HepG2 (cell line): ENCODE data around the gene PARD3. TPM values are rescaled to one million over a fixed set of nuclear protein-coding genes. Genes with fewer than 3 reads are reported as not detected.
A peak's percentile ranks its signal among the peaks of the same experiment; 100 is the strongest.

Source experiments
- CBX5 ChIP-seq: sonication (generic); formaldehyde crosslinking; IDR thresholded peaks from 2 replicates; pipeline ENCODE4 v1.4.0; 2020; ENCODE audit warnings: missing genetic modification reagents, borderline replicate concordance
- CEBPZ ChIP-seq: IDR thresholded peaks from 2 replicates; pipeline ENCODE4 v1.6.1; 2012; ENCODE audit warnings: low read length, improper control_type of control experiment
- CHD4 ChIP-seq: fragments of 200-600 bp; sonication (generic); IDR thresholded peaks from 2 replicates; pipeline ENCODE4 v1.7.0; 2017; ENCODE audit warnings: mild to moderate bottlenecking, low read length, borderline replicate concordance
- CTCF ChIP-seq: sonication (generic); formaldehyde crosslinking; IDR thresholded peaks from 2 replicates; pipeline ENCODE4 v1.5.0; 2020; ENCODE audit warnings: mild to moderate bottlenecking, missing genetic modification reagents, moderate library complexity
- FOSL2 ChIP-seq: sonication (generic); formaldehyde crosslinking; IDR thresholded peaks from 2 replicates; pipeline ENCODE4 v1.4.0; 2020; ENCODE audit warnings: missing genetic modification reagents
- HMG20A ChIP-seq: IDR thresholded peaks from 2 replicates; pipeline ENCODE4 v1.6.1; 2016; ENCODE audit warnings: borderline replicate concordance
- PRMT3 ChIP-seq: sonication (generic); formaldehyde crosslinking; IDR thresholded peaks from 2 replicates; pipeline ENCODE4 v1.8.1; 2022; ENCODE audit warnings: low read depth, mild to moderate bottlenecking, moderate library complexity, missing genetic modification reagents, borderline replicate concordance
- RAD21 ChIP-seq: fragments of 450-650 bp; formaldehyde crosslinking; IDR thresholded peaks from 2 replicates; pipeline ENCODE4 v1.5.0; 2020; ENCODE audit warnings: mild to moderate bottlenecking
- ZBTB21 ChIP-seq: sonication (generic); formaldehyde crosslinking; IDR thresholded peaks from 2 replicates; pipeline ENCODE4 v1.4.0; 2020; ENCODE audit warnings: missing genetic modification reagents
- ZFP36L1 ChIP-seq: sonication (generic); formaldehyde crosslinking; IDR thresholded peaks from 2 replicates; pipeline ENCODE4 v1.8.0; 2022; ENCODE audit warnings: mild to moderate bottlenecking, missing genetic modification reagents, moderate library complexity
- ZFP62 ChIP-seq: sonication (generic); formaldehyde crosslinking; IDR thresholded peaks from 2 replicates; pipeline ENCODE4 v1.4.0; 2020; ENCODE audit warnings: missing genetic modification reagents
- ZNF124 ChIP-seq: sonication (generic); formaldehyde crosslinking; IDR thresholded peaks from 2 replicates; pipeline ENCODE4 v1.4.0; 2020; ENCODE audit warnings: missing genetic modification reagents
- ZNF280D ChIP-seq: sonication (generic); formaldehyde crosslinking; IDR thresholded peaks from 2 replicates; pipeline ENCODE4 v1.5.1; 2020; ENCODE audit warnings: mild to moderate bottlenecking, missing genetic modification reagents
- ZNF687 ChIP-seq: sonication (generic); formaldehyde crosslinking; IDR thresholded peaks from 2 replicates; pipeline ENCODE4 v1.5.1; 2020; ENCODE audit warnings: mild to moderate bottlenecking, missing genetic modification reagents, moderate library complexity
- ZNF775 ChIP-seq: sonication (generic); formaldehyde crosslinking; IDR thresholded peaks from 2 replicates; pipeline ENCODE4 v1.4.0; 2020; ENCODE audit warnings: missing genetic modification reagents, mild to moderate bottlenecking, moderate library complexity, borderline replicate concordance
- ZSCAN29 ChIP-seq: sonication (generic); formaldehyde crosslinking; conservative IDR thresholded peaks from 2 replicates; pipeline ENCODE4 v1.4.0; 2020; ENCODE audit warnings: mild to moderate bottlenecking, missing genetic modification reagents
- polyA plus RNA-seq, 8 experiments: library from polyadenylated mRNA; depleted of rRNA in 3 of 8; stranded (reverse) in 7 of 8; unstranded in 1 of 8; fragments of >200 nt; fragmentation: Illumina TruSeq in 4 of 8; extraction: Trizol in 4 of 8; gene quantifications; 2 replicates each; pipeline versions ENCODE4 v1.2.1 to v1.2.3, GENCODE V29; 2011 to 2016; ENCODE audit warnings: low read depth in 4 of 8, missing spikeins in 1 of 8, mixed read lengths in 1 of 8; ENCODE audit not compliant: insufficient read depth in 1 of 8
- total RNA-seq, 5 experiments: library from RNA; depleted of rRNA; stranded (reverse); fragments of >200 nt; fragmentation: Illumina TruSeq; extraction: Trizol; gene quantifications; 2 replicates each; pipeline ENCODE4 v1.2.3, GENCODE V29; 2016; ENCODE audit warnings: low read depth in 1 of 5

The PARD3 gene
- total and polyA plus RNA-seq, 2 of the 13 experiments (the other 11 are each of a cell fraction or from before 2014, with no cell fraction given): 40.9 to 60.0 TPM

- TF ChIP-seq CBX5 (CRISPR knock-in tag): no peak
- no peak for TF ChIP-seq PRMT3 (CRISPR knock-in tag)
- TF ChIP-seq CHD4: no peak
- peak; percentile 49 for TF ChIP-seq RAD21 (CRISPR knock-in tag)
- no peak for TF ChIP-seq CEBPZ
- TF ChIP-seq ZBTB21 (CRISPR knock-in tag): no peak
- no peak for TF ChIP-seq ZNF124 (CRISPR knock-in tag)
- no peak for TF ChIP-seq ZNF775 (CRISPR knock-in tag)
- no peak for TF ChIP-seq ZNF280D
- TF ChIP-seq ZSCAN29 (CRISPR knock-in tag): no peak
- peak; percentile 14; the same call in 1 of the 2 replicates for TF ChIP-seq ZNF687 (CRISPR knock-in tag)
- peak; percentile 92 for TF ChIP-seq CTCF (CRISPR knock-in tag)
- no peak for TF ChIP-seq HMG20A (CRISPR knock-in tag)
- no peak for TF ChIP-seq ZFP36L1 (CRISPR knock-in tag)
- TF ChIP-seq ZFP62 (CRISPR knock-in tag): no peak
- peak; percentile 24; the same call in 1 of the 2 replicates for TF ChIP-seq FOSL2
Measured at GRCh38 chr10:34637418-34637911, 177.6 kb downstream of the PARD3 start (continued).
